Stimulated activated CD8-positive, alpha-beta memory T cell treated with anti-CD3 and anti-CD28 coated beads, Interleukin-7, amount 100 ng/mL, for 4 hours (primary cell): ENCODE measurements around the gene MAJIN.
"Not testable (repeated sequence)": the region's sequence is repeated elsewhere in the genome, so short reads cannot be mapped to it uniquely, and the experiment has no call there.

Experiments used
- DNase-seq, 2 donors: peaks; one replicate each; pipeline ENCODE4 v3.0.0-alpha.2; 2020; ENCODE audit warnings: low read depth in 2 of 2

The MAJIN gene

GRCh38 chr11:64990222-64990923 lies 18.5 kb upstream of the MAJIN start:
- no peak for DNase-seq

GRCh38 chr11:64989416-64989815 lies 17.5 kb upstream of the MAJIN start:
- DNase-seq: no peak

GRCh38 chr11:64987998-64988854 lies 16.3 kb upstream of the MAJIN start:
- DNase-seq: no peak

GRCh38 chr11:64983339-64983738 lies 11.4 kb upstream of the MAJIN start:
- not testable (repeated sequence) for DNase-seq

GRCh38 chr11:64976651-64977050 lies 4.7 kb upstream of the MAJIN start:
- DNase-seq: no peak

GRCh38 chr11:64974124-64974523 lies 2.2 kb upstream of the MAJIN start:
- no peak for DNase-seq

- no peak for DNase-seq
Observed at GRCh38 chr11:64970731-64971151, 1.2 kb downstream of the MAJIN start.

- no peak for DNase-seq
Observed at GRCh38 chr11:64969209-64969608, 2.7 kb downstream of the MAJIN start.

GRCh38 chr11:64967375-64967774 lies 4.5 kb downstream of the MAJIN start:
- no peak for DNase-seq

GRCh38 chr11:64963072-64963631 lies 8.8 kb downstream of the MAJIN start:
- DNase-seq: no peak

GRCh38 chr11:64960719-64961118 lies 11.2 kb downstream of the MAJIN start:
- DNase-seq: no peak

- no peak for DNase-seq
Observed at GRCh38 chr11:64959498-64959897, 12.4 kb downstream of the MAJIN start.

- DNase-seq: no peak
Observed at GRCh38 chr11:64954201-64954600, 17.7 kb downstream of the MAJIN start.

GRCh38 chr11:64951529-64951928 lies 20.4 kb downstream of the MAJIN start:
- no peak for DNase-seq

GRCh38 chr11:64947208-64947814 lies 24.6 kb downstream of the MAJIN start:
- DNase-seq: no peak

- no peak for DNase-seq
Observed at GRCh38 chr11:64936539-64936938, 35.4 kb downstream of the MAJIN start.

- no peak for DNase-seq
Observed at GRCh38 chr11:64935359-64936081, 36.4 kb downstream of the MAJIN start, which contains the start of gene GPHA2. Gene GPHA2 (minus strand): TSS chr11:64935893. CDS start chr11:64935460, 433 bp downstream.

GRCh38 chr11:64934682-64935358 lies 37.1 kb downstream of the MAJIN start:
- DNase-seq: no peak

- no peak for DNase-seq
Observed at GRCh38 chr11:64933935-64934681, 37.8 kb downstream of the MAJIN start.
